ENCODE data around the gene TRAF7.

GRCh38 chr16:2165861-2166260, 10.3 kb downstream of the TRAF7 start:
- no peak for TF ChIP-seq POLR2A (IDR thresholded peaks at IDR 0.05)
- TF ChIP-seq CTCF (IDR thresholded peaks at IDR 0.05), result no peak

All from ovary (tissue), 3 donors.